Liver (tissue), 3 donors: ENCODE results near the gene DIS3L2.
A peak's percentile ranks its signal among the peaks of the same experiment; 100 is the strongest.

ENCODE experiments used
- ATF3 ChIP-seq: IDR thresholded peaks from 2 replicates; pipeline ENCODE4 v1.6.1; 2016; ENCODE audit warnings: antibody characterized with exemption
- EGR1 ChIP-seq, 2 donors: IDR thresholded peaks; 2 replicates each; pipeline ENCODE4 v1.6.1; 2016 to 2018; ENCODE audit warnings: antibody characterized with exemption in 2 of 2, low read depth in 2 of 2
- FOXA2 ChIP-seq: IDR thresholded peaks from 2 replicates; pipeline ENCODE4 v1.6.1; 2016; ENCODE audit warnings: antibody characterized with exemption
- HNF4A ChIP-seq, 2 donors: conservative IDR thresholded peaks; 2 replicates each; pipeline ENCODE4 v1.6.1; 2016; ENCODE audit warnings: antibody characterized with exemption in 2 of 2, mild to moderate bottlenecking in 2 of 2
- HNF4G ChIP-seq: IDR thresholded peaks from 2 replicates; pipeline ENCODE4 v1.6.1; 2016; ENCODE audit warnings: antibody characterized with exemption
- JUND ChIP-seq, 2 donors: IDR thresholded peaks; 2 replicates each; pipeline ENCODE4 v1.6.1; 2016; ENCODE audit warnings: antibody characterized with exemption in 2 of 2
- NR2F2 ChIP-seq: IDR thresholded peaks from 2 replicates; pipeline ENCODE4 v1.6.1; 2016; ENCODE audit warnings: antibody characterized with exemption
- RAD21 ChIP-seq, 2 donors: IDR thresholded peaks; 2 replicates each; pipeline ENCODE4 v1.6.1; 2016; ENCODE audit warnings: antibody characterized with exemption in 2 of 2, mild to moderate bottlenecking in 2 of 2
- RXRA ChIP-seq, 2 donors: IDR thresholded peaks; 2 replicates each; pipeline ENCODE4 v1.6.1; 2017 to 2018; ENCODE audit warnings: antibody characterized with exemption in 2 of 2, mild to moderate bottlenecking in 1 of 2
- SP1 ChIP-seq: IDR thresholded peaks from 2 replicates; pipeline ENCODE4 v1.6.1; 2018; ENCODE audit warnings: antibody characterized with exemption, mild to moderate bottlenecking
- YY1 ChIP-seq: IDR thresholded peaks from 2 replicates; pipeline ENCODE4 v1.6.1; 2016; ENCODE audit warnings: antibody characterized with exemption, mild to moderate bottlenecking
- ZBTB33 ChIP-seq: IDR thresholded peaks from 2 replicates; pipeline ENCODE4 v1.6.1; 2016; ENCODE audit warnings: antibody characterized with exemption
- TF ChIP-seq, protein P1 (sequence below): fragments of 150-350 bp; IDR thresholded peaks from 2 replicates; pipeline ENCODE4 v1.5.1; 2017; ENCODE audit warnings: improper control_type of control experiment, low read depth, low read length; ENCODE audit not compliant: missing input control
- TF ChIP-seq, protein P2 (sequence below): IDR thresholded peaks from 2 replicates; pipeline ENCODE4 v1.6.1; 2016; ENCODE audit warnings: antibody characterized with exemption, mild to moderate bottlenecking
- donor health status: healthy.
- donor health status: healthy.

DNA sequence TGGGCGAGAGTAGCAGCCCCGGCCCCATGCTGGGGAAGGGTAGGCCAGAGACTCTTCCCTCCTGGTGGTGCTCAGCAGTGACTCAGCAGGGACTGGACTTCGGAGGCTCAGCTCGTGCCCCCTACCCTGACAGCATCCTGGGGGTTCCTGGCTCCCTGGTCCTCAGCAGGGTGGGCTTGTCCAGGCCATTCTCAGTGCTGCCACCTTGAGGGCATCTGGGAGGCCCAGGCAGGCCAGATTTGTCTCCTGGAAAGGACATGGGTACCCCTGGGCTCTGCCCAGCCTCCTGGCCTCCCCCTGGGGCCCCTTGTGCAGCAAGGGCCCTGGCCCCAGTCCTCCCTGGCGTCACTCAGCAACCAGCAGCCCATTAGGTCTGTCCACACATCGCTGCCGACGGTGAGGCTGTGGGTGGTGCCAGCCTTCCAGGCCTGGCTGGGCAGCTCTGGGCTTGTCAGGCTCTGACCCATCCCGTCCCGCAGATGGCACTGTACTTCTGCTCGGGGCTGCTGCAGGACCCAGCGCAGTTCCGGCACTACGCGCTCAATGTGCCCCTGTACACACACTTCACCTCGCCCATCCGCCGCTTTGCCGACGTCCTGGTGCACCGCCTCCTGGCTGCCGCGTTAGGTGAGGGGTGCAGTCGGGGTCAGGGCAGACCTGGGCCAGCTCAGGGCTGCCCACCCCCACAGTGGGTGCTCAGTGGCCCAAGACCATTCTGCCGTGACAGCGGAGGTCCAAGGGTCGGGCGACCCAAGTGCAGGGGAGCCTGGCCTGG is 372.0 kb downstream of the DIS3L2 start:
- TF ChIP-seq, protein P1, sequence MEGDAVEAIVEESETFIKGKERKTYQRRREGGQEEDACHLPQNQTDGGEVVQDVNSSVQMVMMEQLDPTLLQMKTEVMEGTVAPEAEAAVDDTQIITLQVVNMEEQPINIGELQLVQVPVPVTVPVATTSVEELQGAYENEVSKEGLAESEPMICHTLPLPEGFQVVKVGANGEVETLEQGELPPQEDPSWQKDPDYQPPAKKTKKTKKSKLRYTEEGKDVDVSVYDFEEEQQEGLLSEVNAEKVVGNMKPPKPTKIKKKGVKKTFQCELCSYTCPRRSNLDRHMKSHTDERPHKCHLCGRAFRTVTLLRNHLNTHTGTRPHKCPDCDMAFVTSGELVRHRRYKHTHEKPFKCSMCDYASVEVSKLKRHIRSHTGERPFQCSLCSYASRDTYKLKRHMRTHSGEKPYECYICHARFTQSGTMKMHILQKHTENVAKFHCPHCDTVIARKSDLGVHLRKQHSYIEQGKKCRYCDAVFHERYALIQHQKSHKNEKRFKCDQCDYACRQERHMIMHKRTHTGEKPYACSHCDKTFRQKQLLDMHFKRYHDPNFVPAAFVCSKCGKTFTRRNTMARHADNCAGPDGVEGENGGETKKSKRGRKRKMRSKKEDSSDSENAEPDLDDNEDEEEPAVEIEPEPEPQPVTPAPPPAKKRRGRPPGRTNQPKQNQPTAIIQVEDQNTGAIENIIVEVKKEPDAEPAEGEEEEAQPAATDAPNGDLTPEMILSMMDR: peak; percentile 10
- TF ChIP-seq JUND (IDR thresholded peaks at IDR 0.05): no peak
- TF ChIP-seq RXRA (IDR thresholded peaks at IDR 0.05): no peak
- no peak for TF ChIP-seq YY1
- TF ChIP-seq RAD21 (IDR thresholded peaks at IDR 0.05): no peak
- TF ChIP-seq, protein P2, sequence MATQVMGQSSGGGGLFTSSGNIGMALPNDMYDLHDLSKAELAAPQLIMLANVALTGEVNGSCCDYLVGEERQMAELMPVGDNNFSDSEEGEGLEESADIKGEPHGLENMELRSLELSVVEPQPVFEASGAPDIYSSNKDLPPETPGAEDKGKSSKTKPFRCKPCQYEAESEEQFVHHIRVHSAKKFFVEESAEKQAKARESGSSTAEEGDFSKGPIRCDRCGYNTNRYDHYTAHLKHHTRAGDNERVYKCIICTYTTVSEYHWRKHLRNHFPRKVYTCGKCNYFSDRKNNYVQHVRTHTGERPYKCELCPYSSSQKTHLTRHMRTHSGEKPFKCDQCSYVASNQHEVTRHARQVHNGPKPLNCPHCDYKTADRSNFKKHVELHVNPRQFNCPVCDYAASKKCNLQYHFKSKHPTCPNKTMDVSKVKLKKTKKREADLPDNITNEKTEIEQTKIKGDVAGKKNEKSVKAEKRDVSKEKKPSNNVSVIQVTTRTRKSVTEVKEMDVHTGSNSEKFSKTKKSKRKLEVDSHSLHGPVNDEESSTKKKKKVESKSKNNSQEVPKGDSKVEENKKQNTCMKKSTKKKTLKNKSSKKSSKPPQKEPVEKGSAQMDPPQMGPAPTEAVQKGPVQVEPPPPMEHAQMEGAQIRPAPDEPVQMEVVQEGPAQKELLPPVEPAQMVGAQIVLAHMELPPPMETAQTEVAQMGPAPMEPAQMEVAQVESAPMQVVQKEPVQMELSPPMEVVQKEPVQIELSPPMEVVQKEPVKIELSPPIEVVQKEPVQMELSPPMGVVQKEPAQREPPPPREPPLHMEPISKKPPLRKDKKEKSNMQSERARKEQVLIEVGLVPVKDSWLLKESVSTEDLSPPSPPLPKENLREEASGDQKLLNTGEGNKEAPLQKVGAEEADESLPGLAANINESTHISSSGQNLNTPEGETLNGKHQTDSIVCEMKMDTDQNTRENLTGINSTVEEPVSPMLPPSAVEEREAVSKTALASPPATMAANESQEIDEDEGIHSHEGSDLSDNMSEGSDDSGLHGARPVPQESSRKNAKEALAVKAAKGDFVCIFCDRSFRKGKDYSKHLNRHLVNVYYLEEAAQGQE: no peak
- TF ChIP-seq ATF3: no peak
- TF ChIP-seq NR2F2: no peak
- no peak for TF ChIP-seq HNF4G
- TF ChIP-seq HNF4A (conservative IDR thresholded peaks at IDR 0.05): no peak
- TF ChIP-seq EGR1 (IDR thresholded peaks at IDR 0.05; ENCODE audit: low read depth in 2 of 2): no peak
- TF ChIP-seq SP1: no peak
- TF ChIP-seq ZBTB33: no peak
- no peak for TF ChIP-seq FOXA2
